ENCODE data around the gene CHCHD3. TPM values are rescaled to one million over a fixed set of nuclear protein-coding genes. Genes with fewer than 3 reads are reported as not detected.

CHCHD3 gene
- total RNA-seq, 1 donor from 2014 or later = 209 TPM

GRCh38 chr7:133099633-133100286 lies 17.9 kb upstream of the CHCHD3 start:
- no peak for DNase-seq
- Histone ChIP-seq H3K27ac (replicated peaks) (no peak overlapping the region), H3K4me1 (no peaks in the 10 kb centered on the region), H3K27me3 (ENCODE audit: low read depth) (no peaks in the 10 kb centered on the region), H3K4me3 (no peak overlapping the region), H3K9me3 (replicated peaks) (no peaks in the 10 kb centered on the region), H3K36me3 (no peaks in the 10 kb centered on the region)
- TF ChIP-seq CTCF (IDR thresholded peaks at IDR 0.05; ENCODE audit: borderline replicate concordance) = no peak
- intact Hi-C loops (cut with micrococcal nuclease) = no loop called here

GRCh38 chr7:133095119-133095671 lies 13.3 kb upstream of the CHCHD3 start:
- intact Hi-C loops (cut with micrococcal nuclease) = no loop called here
- DNase-seq = no peak
- Histone ChIP-seq H3K27me3 (ENCODE audit: low read depth) (no peaks in the 10 kb centered on the region), H3K27ac (replicated peaks) (no peak overlapping the region), H3K36me3 (no peaks in the 10 kb centered on the region), H3K4me1 (no peaks in the 10 kb centered on the region), H3K4me3 (no peak overlapping the region), H3K9me3 (replicated peaks) (no peaks in the 10 kb centered on the region)
- TF ChIP-seq CTCF (IDR thresholded peaks at IDR 0.05; ENCODE audit: borderline replicate concordance) = no peak

GRCh38 chr7:133091943-133092464 lies 10.1 kb upstream of the CHCHD3 start:
- no peak overlapping the region for H3K4me3 ChIP-seq
- H3K27me3 ChIP-seq (ENCODE audit: low read depth) = no peaks in the 10 kb centered on the region
- no peak for TF ChIP-seq CTCF (IDR thresholded peaks at IDR 0.05; ENCODE audit: borderline replicate concordance)
- H3K9me3 ChIP-seq (replicated peaks) = no peaks in the 10 kb centered on the region
- H3K27ac ChIP-seq (replicated peaks) = no peak overlapping the region
- no peaks in the 10 kb centered on the region for H3K4me1 ChIP-seq
- intact Hi-C loops (cut with micrococcal nuclease) = no loop called here
- no peaks in the 10 kb centered on the region for H3K36me3 ChIP-seq
- no peak for DNase-seq

- no peak for TF ChIP-seq CTCF (IDR thresholded peaks at IDR 0.05; ENCODE audit: borderline replicate concordance)
- Histone ChIP-seq H3K27me3 (ENCODE audit: low read depth) (no peaks in the 10 kb centered on the region), H3K27ac (replicated peaks) (peak overlapping the region; percentile 91), H3K4me3 (peak overlapping the region; percentile 83), H3K4me1 (peaks cover 45% of the 10 kb centered on the region), H3K36me3 (no peaks in the 10 kb centered on the region), H3K9me3 (replicated peaks) (no peaks in the 10 kb centered on the region)
- no peak for DNase-seq
- intact Hi-C loops (cut with micrococcal nuclease) = no loop called here
Measured at GRCh38 chr7:133082390-133082766, 488 bp upstream of the CHCHD3 start.

GRCh38 chr7:133081119-133081598 lies 731 bp downstream of the CHCHD3 start:
- H3K27ac ChIP-seq (replicated peaks) = peak overlapping the region; percentile 91
- intact Hi-C loops (cut with micrococcal nuclease) = no loop called here
- TF ChIP-seq CTCF (IDR thresholded peaks at IDR 0.05; ENCODE audit: borderline replicate concordance) = no peak
- peak overlapping the region; percentile 83 for H3K4me3 ChIP-seq
- H3K9me3 ChIP-seq (replicated peaks) = no peaks in the 10 kb centered on the region
- peaks cover 57% of the 10 kb centered on the region for H3K4me1 ChIP-seq
- H3K27me3 ChIP-seq (ENCODE audit: low read depth) = no peaks in the 10 kb centered on the region
- peak; percentile 26 for DNase-seq
- no peaks in the 10 kb centered on the region for H3K36me3 ChIP-seq
